Measurements from ENCODE around the gene GPI. TPM values are rescaled to one million over a fixed set of nuclear protein-coding genes. Genes with fewer than 3 reads are reported as not detected.

The GPI gene
- total and polyA plus RNA-seq, 9 of the 15 experiments (the other 6 are each of a cell fraction or from before 2014, with no cell fraction given) = 88.3 to 358 (median 122) TPM

GRCh38 chr19:34365463-34366401 is 736 bp downstream of the GPI start (continued):
- no peak for TF ChIP-seq ARID4B (CRISPR knock-in tag; IDR thresholded peaks at IDR 0.05)
- no peak for TF ChIP-seq RERE (CRISPR knock-in tag; IDR thresholded peaks at IDR 0.05; ENCODE audit: borderline replicate concordance)
- TF ChIP-seq RBM15 (IDR thresholded peaks at IDR 0.05; ENCODE audit: insufficient read depth, low read length) = no peak
- TF ChIP-seq CSDE1 (IDR thresholded peaks at IDR 0.05) = no peak
- TF ChIP-seq MYBL2 (IDR thresholded peaks at IDR 0.05; ENCODE audit: low read depth) = no peak
- no peak for TF ChIP-seq MYBL2 (CRISPR knock-in tag; IDR thresholded peaks at IDR 0.05; ENCODE audit: borderline replicate concordance)
- 0 out of 4 replicates have a peak, but pooled peaks of 1 of the 2 experiments have one; percentile 13 for TF ChIP-seq MLLT1 (IDR thresholded peaks at IDR 0.05)
- TF ChIP-seq PTRF (tag; IDR thresholded peaks at IDR 0.05) = no peak

Measured in K562 (cell line).